D721Med (cell line): ENCODE results near the gene PKP4.

Experiments used
- DNase-seq: peaks from one replicate; pipeline ENCODE4 v3.0.0; 2011; ENCODE audit warnings: low spot score; ENCODE audit not compliant: insufficient read length
- FAIRE-seq: peaks from 2 replicates; lab custom pipeline; 2011; peaks lifted over from hg19 to GRCh38; lab: Jason Lieb, UNC
- TF ChIP-seq, protein P1 (sequence below): IDR thresholded peaks from 2 replicates; pipeline ENCODE4 v1.5.1; 2012; ENCODE audit warnings: mild to moderate bottlenecking, control low read depth; ENCODE audit not compliant: insufficient read depth; ENCODE audit errors: missing control alignments

Gene PKP4

DNA sequence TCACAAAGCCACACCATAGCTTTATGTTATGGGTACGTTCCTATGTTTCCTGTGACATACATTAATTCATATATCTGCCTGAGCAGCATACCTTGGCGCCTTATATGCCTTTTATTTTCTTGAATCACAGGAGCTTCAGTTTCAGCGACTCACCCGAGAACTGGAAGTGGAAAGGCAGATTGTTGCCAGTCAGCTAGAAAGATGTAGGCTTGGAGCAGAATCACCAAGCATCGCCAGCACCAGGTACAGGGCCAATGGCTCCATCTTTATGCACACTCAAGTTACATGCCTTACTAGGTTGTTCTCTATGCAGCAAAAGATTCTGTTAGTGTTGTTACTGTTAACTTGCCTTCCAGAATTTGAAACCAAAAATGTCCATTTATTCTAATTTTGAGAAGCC lies 120.4 kb downstream of the PKP4 start:
- DNase-seq (no peak), FAIRE-seq (no peak)
- TF ChIP-seq, protein P1, sequence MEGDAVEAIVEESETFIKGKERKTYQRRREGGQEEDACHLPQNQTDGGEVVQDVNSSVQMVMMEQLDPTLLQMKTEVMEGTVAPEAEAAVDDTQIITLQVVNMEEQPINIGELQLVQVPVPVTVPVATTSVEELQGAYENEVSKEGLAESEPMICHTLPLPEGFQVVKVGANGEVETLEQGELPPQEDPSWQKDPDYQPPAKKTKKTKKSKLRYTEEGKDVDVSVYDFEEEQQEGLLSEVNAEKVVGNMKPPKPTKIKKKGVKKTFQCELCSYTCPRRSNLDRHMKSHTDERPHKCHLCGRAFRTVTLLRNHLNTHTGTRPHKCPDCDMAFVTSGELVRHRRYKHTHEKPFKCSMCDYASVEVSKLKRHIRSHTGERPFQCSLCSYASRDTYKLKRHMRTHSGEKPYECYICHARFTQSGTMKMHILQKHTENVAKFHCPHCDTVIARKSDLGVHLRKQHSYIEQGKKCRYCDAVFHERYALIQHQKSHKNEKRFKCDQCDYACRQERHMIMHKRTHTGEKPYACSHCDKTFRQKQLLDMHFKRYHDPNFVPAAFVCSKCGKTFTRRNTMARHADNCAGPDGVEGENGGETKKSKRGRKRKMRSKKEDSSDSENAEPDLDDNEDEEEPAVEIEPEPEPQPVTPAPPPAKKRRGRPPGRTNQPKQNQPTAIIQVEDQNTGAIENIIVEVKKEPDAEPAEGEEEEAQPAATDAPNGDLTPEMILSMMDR, result no peak

DNA sequence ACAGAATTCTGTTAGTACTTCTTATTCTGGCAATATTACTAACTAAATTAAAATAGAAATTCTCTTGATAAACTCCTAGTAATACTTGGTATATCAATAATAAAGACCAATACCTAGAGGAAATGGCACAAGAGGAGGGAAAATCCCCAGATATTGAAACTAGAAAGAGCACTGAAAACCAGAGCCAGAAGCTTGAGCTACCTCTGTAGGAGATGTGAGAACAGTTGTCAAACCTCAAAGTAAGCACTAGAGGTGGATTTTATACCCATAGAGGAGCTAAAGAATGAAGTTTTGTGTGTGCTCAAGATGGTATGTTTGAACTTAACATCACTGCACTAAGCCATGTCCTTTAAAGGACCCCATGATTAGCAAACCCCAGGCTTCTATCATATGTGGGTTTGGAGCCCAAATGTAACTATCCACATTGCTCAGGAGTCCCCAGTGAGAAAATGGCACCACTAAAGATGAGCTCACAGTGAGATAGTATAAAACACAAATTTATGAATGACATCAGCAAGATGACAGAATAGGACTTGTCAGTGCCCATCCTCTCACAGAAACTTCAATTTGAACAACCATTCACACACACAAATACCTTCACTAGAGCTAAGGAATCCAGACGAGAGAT lies 122.1 kb downstream of the PKP4 start:
- FAIRE-seq (no peak), DNase-seq (no peak)
- TF ChIP-seq, protein P1, result no peak

DNA sequence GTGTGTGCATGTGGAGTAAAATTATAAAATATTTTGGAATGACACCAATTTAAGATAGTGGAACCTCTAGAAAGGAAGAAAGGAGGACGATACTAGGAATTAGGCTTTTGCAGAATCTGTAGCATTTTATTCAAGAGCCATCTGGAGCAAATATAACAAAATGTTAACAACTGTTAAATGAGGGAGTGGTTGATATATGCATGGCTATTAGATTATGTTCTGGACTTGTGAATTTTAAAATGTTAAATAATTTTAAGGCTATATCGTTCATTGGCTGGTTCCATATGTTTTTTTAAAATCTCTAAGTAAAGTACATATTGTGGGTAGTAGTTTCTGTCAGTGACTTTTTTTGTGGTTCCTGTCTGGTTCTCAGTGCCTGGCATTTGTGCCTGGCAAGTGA lies 123.2 kb downstream of the PKP4 start:
- DNase-seq (no peak), FAIRE-seq (no peak)
- TF ChIP-seq, protein P1, result no peak

DNA sequence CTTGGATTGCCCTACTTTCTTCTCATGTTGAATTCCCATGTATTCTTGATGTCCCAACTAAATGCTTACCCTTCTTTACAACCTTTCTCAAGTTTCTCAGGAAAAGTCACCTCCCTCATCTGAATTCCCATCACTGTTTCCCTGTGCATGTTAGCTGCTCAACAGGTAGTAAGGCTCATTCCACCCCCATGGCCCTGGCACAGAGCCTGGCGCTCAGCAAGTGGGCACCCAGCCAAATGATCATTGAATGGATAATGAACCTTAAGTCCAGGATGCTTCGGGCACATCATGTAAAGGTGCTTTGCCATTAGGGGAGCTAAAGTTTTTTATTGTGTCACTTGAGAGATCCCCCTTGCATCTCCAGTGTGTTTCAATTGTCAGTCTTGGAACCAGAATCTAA lies 124.0 kb downstream of the PKP4 start:
- FAIRE-seq, result no peak
- no peak for DNase-seq
- TF ChIP-seq, protein P1, result no peak

DNA sequence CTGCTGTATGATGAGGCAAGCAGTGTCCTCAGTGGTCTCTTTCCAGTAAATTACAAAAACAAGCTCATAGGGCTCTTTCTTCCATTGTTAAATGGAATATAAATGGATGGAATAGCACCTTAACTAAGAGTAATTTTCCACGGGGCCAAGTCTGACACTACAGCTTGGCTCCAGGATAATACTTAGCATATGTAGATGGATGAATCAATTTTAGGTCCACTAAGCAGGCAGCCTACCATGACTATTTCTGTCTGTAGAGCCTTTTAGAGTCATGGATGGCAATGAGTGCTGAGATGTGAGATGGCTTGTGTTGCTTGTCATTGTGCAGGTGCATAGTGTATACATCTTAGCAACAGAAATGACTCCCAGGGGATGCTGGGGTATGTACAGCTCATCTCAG lies 125.9 kb downstream of the PKP4 start:
- DNase-seq, result no peak
- TF ChIP-seq, protein P1, result no peak
- peak; percentile 35 for FAIRE-seq

DNA sequence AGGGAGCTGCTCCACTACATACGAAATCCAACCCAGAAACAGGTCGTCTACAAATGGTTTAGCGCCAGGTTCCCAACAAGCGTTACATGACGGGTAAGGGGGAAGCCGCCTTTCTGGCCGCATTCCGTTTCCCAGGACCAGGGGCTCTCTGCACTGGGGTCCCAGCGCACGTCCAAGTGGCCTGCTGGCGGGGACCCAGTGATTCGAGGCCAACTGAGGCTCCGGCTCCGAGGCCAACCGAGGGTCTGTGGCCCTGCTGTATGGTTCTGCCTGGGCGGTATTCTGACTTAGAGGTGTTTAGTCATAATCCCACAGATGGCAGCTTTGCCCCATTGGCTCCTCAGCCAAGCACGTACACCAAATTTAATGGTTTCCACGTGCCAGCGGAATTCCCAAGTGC lies 127.2 kb downstream of the PKP4 start:
- DNase-seq (no peak), FAIRE-seq (no peak)
- TF ChIP-seq, protein P1, result no peak

DNA sequence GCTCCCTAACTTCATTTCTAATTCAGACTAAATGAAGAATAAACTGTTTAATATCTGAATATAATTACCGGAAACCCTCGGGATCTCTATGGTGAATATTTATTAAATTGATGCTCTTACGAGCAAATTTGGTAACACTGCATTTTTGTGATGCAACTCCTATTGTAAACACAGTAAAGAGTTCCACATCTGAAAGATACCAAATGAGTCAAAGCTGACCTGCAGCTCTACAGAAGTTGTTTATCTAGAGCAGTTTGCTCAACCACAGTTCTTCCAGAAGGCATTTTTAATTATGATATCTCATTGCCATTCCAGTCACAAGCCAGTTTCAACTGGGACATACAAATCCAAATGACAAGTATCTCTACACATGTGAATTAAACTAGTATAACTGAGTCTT lies 129.7 kb downstream of the PKP4 start:
- no peak for DNase-seq
- TF ChIP-seq, protein P1, result no peak
- no peak for FAIRE-seq
